Measurements from ENCODE around the gene KDM8. TPM values are rescaled to one million over a fixed set of nuclear protein-coding genes. Genes with fewer than 3 reads are reported as not detected.
"Not testable (repeated sequence)": the region's sequence is repeated elsewhere in the genome, so short reads cannot be mapped to it uniquely, and the experiment has no call there.

KDM8 gene
- total and polyA plus RNA-seq, 4 donors = 4.2 to 9.7 (median 8.2) TPM

DNA sequence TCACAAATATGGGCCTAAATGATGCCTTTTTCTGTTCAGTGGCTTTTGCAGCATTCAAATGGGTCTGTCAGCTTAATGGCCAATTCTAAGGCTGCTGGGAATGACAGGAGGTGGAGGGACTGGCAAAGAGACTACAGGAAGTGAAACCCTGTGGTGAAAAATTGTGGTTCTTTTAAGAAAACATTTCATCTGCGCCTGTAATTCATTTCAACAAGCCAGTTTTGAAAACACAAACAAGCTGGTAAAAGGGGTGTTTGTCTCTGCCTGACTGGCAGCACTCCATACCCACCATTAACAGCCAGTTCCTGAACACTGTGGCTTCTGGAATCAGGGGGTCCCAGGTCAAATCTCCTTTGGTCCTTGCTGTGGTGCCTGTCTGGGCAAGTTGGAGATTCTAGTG, 3.6 kb upstream of the KDM8 start:
- WGBS (ENCODE audit: insufficient coverage) = no CpG with 5 or more reads among the region's 1 CpG
- Histone ChIP-seq H3K4me3 (ENCODE audit: low read depth, low read length) (no peak overlapping the region), H3K4me1 (ENCODE audit: control insufficient read depth, insufficient read depth, low read length) (peaks cover 15% of the 10 kb centered on the region), H3K27me3 (ENCODE audit: control insufficient read depth, insufficient read depth, low read length) (no peaks in the 10 kb centered on the region), H3K9me3 (ENCODE audit: control insufficient read depth, insufficient read depth, low read length) (no peaks in the 10 kb centered on the region), H3K27ac (ENCODE audit: low read depth, low read length) (no peak overlapping the region), H3K36me3 (ENCODE audit: control insufficient read depth, insufficient read depth, low read length) (no peaks in the 10 kb centered on the region)
- DNase-seq (ENCODE audit: low read depth in 4 of 6, low spot score in 6 of 6) = no peak

- not testable (repeated sequence) for H3K27ac ChIP-seq (ENCODE audit: low read depth, low read length); DNase-seq (ENCODE audit: low read depth in 4 of 6, low spot score in 6 of 6); H3K4me3 ChIP-seq (ENCODE audit: low read depth, low read length); H3K27me3 ChIP-seq (ENCODE audit: control insufficient read depth, insufficient read depth, low read length); H3K9me3 ChIP-seq (ENCODE audit: control insufficient read depth, insufficient read depth, low read length); H3K36me3 ChIP-seq (ENCODE audit: control insufficient read depth, insufficient read depth, low read length)
- WGBS (ENCODE audit: insufficient coverage) = no CpG with 5 or more reads among the region's 3 CpGs
- H3K4me1 ChIP-seq (ENCODE audit: control insufficient read depth, insufficient read depth, low read length) = peaks cover 17% of the 10 kb centered on the region
These were observed 2.4 kb upstream of the KDM8 start for GRCh38 chr16:27200914-27201313.

GRCh38 chr16:27202923-27203506, 311 bp upstream of the KDM8 start:
- H3K27ac ChIP-seq (ENCODE audit: low read depth, low read length) = peak overlapping the region; percentile 99
- DNase-seq (ENCODE audit: low read depth in 4 of 6, low spot score in 6 of 6) = no peak
- 27% methylated on average over 18 of the region's 19 CpGs for WGBS (ENCODE audit: insufficient coverage)
- H3K9me3 ChIP-seq (ENCODE audit: control insufficient read depth, insufficient read depth, low read length) = no peaks in the 10 kb centered on the region
- peak overlapping the region; percentile 95 for H3K4me3 ChIP-seq (ENCODE audit: low read depth, low read length)
- no peaks in the 10 kb centered on the region for H3K27me3 ChIP-seq (ENCODE audit: control insufficient read depth, insufficient read depth, low read length)
- peaks cover 17% of the 10 kb centered on the region for H3K4me1 ChIP-seq (ENCODE audit: control insufficient read depth, insufficient read depth, low read length)
- H3K36me3 ChIP-seq (ENCODE audit: control insufficient read depth, insufficient read depth, low read length) = no peaks in the 10 kb centered on the region

DNA sequence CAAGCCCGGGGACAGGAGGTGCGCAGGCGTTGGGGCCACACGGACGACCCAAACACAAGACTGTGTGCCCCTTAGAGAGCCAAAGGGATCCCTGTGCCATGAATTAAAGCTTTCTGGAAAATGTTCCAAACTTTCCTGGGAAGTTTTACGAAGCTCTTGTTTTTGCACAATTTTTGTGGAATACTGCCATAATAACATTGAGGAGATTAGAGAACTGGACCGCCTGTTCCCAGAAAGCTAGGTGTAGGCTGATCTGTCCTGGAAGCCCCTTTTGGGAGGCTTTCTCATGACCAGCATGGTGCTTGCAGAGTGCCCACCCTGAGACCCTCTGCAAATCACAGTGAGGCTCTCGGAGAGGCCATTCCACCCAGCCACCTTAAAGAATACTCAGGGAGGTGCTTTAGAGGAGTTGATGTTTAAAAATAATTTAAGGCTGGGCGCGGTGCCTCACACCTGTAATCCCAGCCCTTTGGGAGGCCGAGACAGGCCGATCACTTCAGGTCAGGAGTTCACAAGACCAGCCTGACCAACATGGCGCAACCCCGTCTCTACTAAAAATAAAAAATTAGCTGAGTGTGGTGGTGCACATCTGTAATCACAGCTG, 1.1 kb downstream of the KDM8 start:
- peaks cover 17% of the 10 kb centered on the region for H3K4me1 ChIP-seq (ENCODE audit: control insufficient read depth, insufficient read depth, low read length)
- no peaks in the 10 kb centered on the region for H3K36me3 ChIP-seq (ENCODE audit: control insufficient read depth, insufficient read depth, low read length)
- 0% methylated on average over 5 of the region's 14 CpGs for WGBS (ENCODE audit: insufficient coverage)
- H3K9me3 ChIP-seq (ENCODE audit: control insufficient read depth, insufficient read depth, low read length) = no peaks in the 10 kb centered on the region
- DNase-seq (ENCODE audit: low read depth in 4 of 6, low spot score in 6 of 6) = no peak
- H3K27me3 ChIP-seq (ENCODE audit: control insufficient read depth, insufficient read depth, low read length) = no peaks in the 10 kb centered on the region
- peak overlapping the region; percentile 95 for H3K4me3 ChIP-seq (ENCODE audit: low read depth, low read length)
- H3K27ac ChIP-seq (ENCODE audit: low read depth, low read length) = peak overlapping the region; percentile 99

- Histone ChIP-seq H3K4me1 (ENCODE audit: control insufficient read depth, insufficient read depth, low read length) (peaks cover 17% of the 10 kb centered on the region), H3K4me3 (ENCODE audit: low read depth, low read length) (no peak overlapping the region), H3K27me3 (ENCODE audit: control insufficient read depth, insufficient read depth, low read length) (no peaks in the 10 kb centered on the region), H3K27ac (ENCODE audit: low read depth, low read length) (no peak overlapping the region), H3K36me3 (ENCODE audit: control insufficient read depth, insufficient read depth, low read length) (peaks cover 7% of the 10 kb centered on the region), H3K9me3 (ENCODE audit: control insufficient read depth, insufficient read depth, low read length) (no peaks in the 10 kb centered on the region)
- 90% methylated on average over 2 of the region's 10 CpGs for whole genome bisulfite sequencing (ENCODE audit: insufficient coverage)
- DNase-seq (ENCODE audit: low read depth in 4 of 6, low spot score in 6 of 6) = no peak
These were observed 2.2 kb downstream of the KDM8 start for GRCh38 chr16:27205423-27206065.

GRCh38 chr16:27207121-27207520, 3.8 kb downstream of the KDM8 start:
- WGBS (ENCODE audit: insufficient coverage) = 100% methylated on average over 5 of the region's 10 CpGs
- H3K27me3 ChIP-seq (ENCODE audit: control insufficient read depth, insufficient read depth, low read length) = not testable (repeated sequence)

GRCh38 chr16:27208081-27208680, 4.9 kb downstream of the KDM8 start:
- Histone ChIP-seq H3K4me1 (ENCODE audit: control insufficient read depth, insufficient read depth, low read length) (peaks cover 12% of the 10 kb centered on the region), H3K9me3 (ENCODE audit: control insufficient read depth, insufficient read depth, low read length) (no peaks in the 10 kb centered on the region), H3K36me3 (ENCODE audit: control insufficient read depth, insufficient read depth, low read length) (peaks cover 23% of the 10 kb centered on the region), H3K27ac (ENCODE audit: low read depth, low read length) (no peak overlapping the region), H3K27me3 (ENCODE audit: control insufficient read depth, insufficient read depth, low read length) (no peaks in the 10 kb centered on the region), H3K4me3 (ENCODE audit: low read depth, low read length) (no peak overlapping the region)
- 48% methylated on average over 4 of the region's 8 CpGs for WGBS (ENCODE audit: insufficient coverage)
- DNase-seq (ENCODE audit: low read depth in 4 of 6, low spot score in 6 of 6) = no peak

More at GRCh38 chr16:27207121-27207520, 3.8 kb downstream of the KDM8 start:
- Histone ChIP-seq H3K4me1 (ENCODE audit: control insufficient read depth, insufficient read depth, low read length) (peaks cover 17% of the 10 kb centered on the region), H3K36me3 (ENCODE audit: control insufficient read depth, insufficient read depth, low read length) (peaks cover 16% of the 10 kb centered on the region)
- DNase-seq (ENCODE audit: low read depth in 4 of 6, low spot score in 6 of 6); H3K9me3 ChIP-seq (ENCODE audit: control insufficient read depth, insufficient read depth, low read length); H3K27ac ChIP-seq (ENCODE audit: low read depth, low read length); H3K4me3 ChIP-seq (ENCODE audit: low read depth, low read length): not testable (repeated sequence)

DNA sequence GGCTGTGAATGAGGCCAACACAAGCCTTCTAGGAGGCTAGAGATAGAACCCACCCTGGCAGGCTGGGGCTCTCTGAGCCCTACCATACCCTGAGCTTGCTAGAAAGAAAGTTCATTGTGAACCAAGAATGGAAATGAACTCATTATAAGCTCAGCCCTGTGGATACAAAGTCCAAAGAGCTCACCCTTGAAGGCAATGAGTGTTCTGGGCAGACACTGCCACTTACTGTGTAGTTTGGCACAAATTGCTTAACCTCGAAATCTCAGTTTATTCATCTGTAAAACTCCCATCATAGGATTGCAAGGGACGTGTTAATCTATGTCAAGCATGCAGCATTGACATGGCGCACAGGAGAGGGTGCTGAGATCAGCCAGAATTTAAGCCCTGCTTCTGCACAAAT, 5.5 kb downstream of the KDM8 start:
- 92% methylated on average over 3 of the region's 3 CpGs for WGBS (ENCODE audit: insufficient coverage)
- Histone ChIP-seq H3K36me3 (ENCODE audit: control insufficient read depth, insufficient read depth, low read length) (peaks cover 23% of the 10 kb centered on the region), H3K9me3 (ENCODE audit: control insufficient read depth, insufficient read depth, low read length) (no peaks in the 10 kb centered on the region), H3K4me3 (ENCODE audit: low read depth, low read length) (no peak overlapping the region), H3K27ac (ENCODE audit: low read depth, low read length) (no peak overlapping the region), H3K4me1 (ENCODE audit: control insufficient read depth, insufficient read depth, low read length) (peaks cover 11% of the 10 kb centered on the region), H3K27me3 (ENCODE audit: control insufficient read depth, insufficient read depth, low read length) (no peaks in the 10 kb centered on the region)
- DNase-seq (ENCODE audit: low read depth in 4 of 6, low spot score in 6 of 6) = no peak

DNA sequence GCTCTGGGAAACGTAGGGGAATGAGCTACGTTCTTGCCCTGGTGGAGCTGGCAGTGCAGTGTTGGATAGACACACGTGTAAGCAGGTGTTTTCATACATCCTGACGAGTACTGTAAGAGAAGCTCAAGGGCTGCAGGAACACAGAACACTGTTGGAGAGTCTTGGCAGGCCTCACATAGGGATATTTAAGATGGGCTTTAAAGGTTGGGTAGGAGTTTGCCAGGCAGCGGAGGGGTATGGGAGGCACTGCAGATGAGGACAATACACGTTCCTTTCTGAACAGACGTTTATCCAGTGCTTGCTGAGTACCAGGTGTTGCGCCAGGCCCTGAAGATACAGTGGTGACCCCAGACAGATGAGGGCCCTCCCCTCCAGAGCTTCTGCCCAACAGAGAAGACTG, 6.3 kb downstream of the KDM8 start:
- DNase-seq (ENCODE audit: low read depth in 4 of 6, low spot score in 6 of 6) = no peak
- Histone ChIP-seq H3K36me3 (ENCODE audit: control insufficient read depth, insufficient read depth, low read length) (peaks cover 23% of the 10 kb centered on the region), H3K9me3 (ENCODE audit: control insufficient read depth, insufficient read depth, low read length) (no peaks in the 10 kb centered on the region), H3K27ac (ENCODE audit: low read depth, low read length) (no peak overlapping the region), H3K4me1 (ENCODE audit: control insufficient read depth, insufficient read depth, low read length) (peaks cover 3% of the 10 kb centered on the region), H3K4me3 (ENCODE audit: low read depth, low read length) (no peak overlapping the region), H3K27me3 (ENCODE audit: control insufficient read depth, insufficient read depth, low read length) (no peaks in the 10 kb centered on the region)
- WGBS (ENCODE audit: insufficient coverage) = 93% methylated on average over 8 of the region's 8 CpGs

All from spinal cord (tissue), 10 donors.